SH-SY5Y (cell line): ENCODE results near the gene SLC9A9.

Source experiments
- GATA2 ChIP-seq: IDR thresholded peaks from 2 replicates; pipeline ENCODE4 v1.6.1; 2011; ENCODE audit warnings: mild to moderate bottlenecking, low read depth, low read length
- GATA3 ChIP-seq: IDR thresholded peaks from 2 replicates; pipeline ENCODE4 v1.6.1; 2011; ENCODE audit warnings: low read depth, mild to moderate bottlenecking, low read length, moderate library complexity

Gene SLC9A9

GRCh38 chr3:143243686-143244085, 604.6 kb downstream of the SLC9A9 start:
- TF ChIP-seq GATA3 (no peak), GATA2 (no peak)

GRCh38 chr3:143242691-143243090, 605.6 kb downstream of the SLC9A9 start:
- no peak for TF ChIP-seq GATA2
- no peak for TF ChIP-seq GATA3

- TF ChIP-seq GATA2 (no peak), GATA3 (no peak)
These were observed 606.2 kb downstream of the SLC9A9 start for GRCh38 chr3:143242101-143242500.

GRCh38 chr3:143241481-143241951, 606.8 kb downstream of the SLC9A9 start:
- TF ChIP-seq GATA3 (no peak), GATA2 (no peak)

GRCh38 chr3:143240886-143241285, 607.4 kb downstream of the SLC9A9 start:
- no peak for TF ChIP-seq GATA3
- no peak for TF ChIP-seq GATA2

GRCh38 chr3:143239031-143239430, 609.2 kb downstream of the SLC9A9 start:
- TF ChIP-seq GATA2 = no peak
- no peak for TF ChIP-seq GATA3

- TF ChIP-seq GATA2 = no peak
- no peak for TF ChIP-seq GATA3
These were observed 611.1 kb downstream of the SLC9A9 start for GRCh38 chr3:143237077-143237627.

- no peak for TF ChIP-seq GATA2
- TF ChIP-seq GATA3 = no peak
These were observed 611.9 kb downstream of the SLC9A9 start for GRCh38 chr3:143236226-143236964.

GRCh38 chr3:143235614-143236204, 612.6 kb downstream of the SLC9A9 start:
- TF ChIP-seq GATA3 (no peak), GATA2 (no peak)

- TF ChIP-seq GATA3 = no peak
- no peak for TF ChIP-seq GATA2
These were observed 613.7 kb downstream of the SLC9A9 start for GRCh38 chr3:143234526-143234925.

GRCh38 chr3:143232981-143233380, 615.3 kb downstream of the SLC9A9 start:
- TF ChIP-seq GATA3 (no peak), GATA2 (no peak)

- no peak for TF ChIP-seq GATA3
- TF ChIP-seq GATA2 = no peak
These were observed 619.9 kb downstream of the SLC9A9 start for GRCh38 chr3:143228405-143228804.

- TF ChIP-seq GATA3 = no peak
- no peak for TF ChIP-seq GATA2
These were observed 621.5 kb downstream of the SLC9A9 start for GRCh38 chr3:143226678-143227291.

GRCh38 chr3:143224716-143225115, 623.6 kb downstream of the SLC9A9 start:
- TF ChIP-seq GATA3 (no peak), GATA2 (no peak)

- no peak for TF ChIP-seq GATA2
- no peak for TF ChIP-seq GATA3
These were observed 625.3 kb downstream of the SLC9A9 start for GRCh38 chr3:143222981-143223380.

- TF ChIP-seq GATA2 = no peak
- no peak for TF ChIP-seq GATA3
These were observed 625.8 kb downstream of the SLC9A9 start for GRCh38 chr3:143222505-143222904.
